Stomach (tissue), 9 donors: ENCODE results near the gene DLG2. TPM values are rescaled to one million over a fixed set of nuclear protein-coding genes. Genes with fewer than 3 reads are reported as not detected.

Source experiments
- DNase-seq, 2 donors: peaks; one replicate each; pipeline versions ENCODE4 v3.0.0 to v3.0.0-alpha.2; 2013 to 2019
- H3K27ac ChIP-seq, 5 donors: fragments of 200-600 bp in 4 of 5; sonication (generic) in 4 of 5; one replicate each; pipeline ENCODE4 v1.5.1; 2013 to 2019; ENCODE audit warnings: mild to moderate bottlenecking in 1 of 5, moderate library complexity in 1 of 5
- H3K27me3 ChIP-seq, 3 donors: fragments of 200-600 bp; sonication (generic); one replicate each; pipeline ENCODE4 v1.5.1; 2017 to 2019; ENCODE audit warnings: mixed run types in 1 of 3
- H3K36me3 ChIP-seq, 4 donors: fragments of 200-600 bp; sonication (generic); 1 replicate in 3 of 4; 2 replicates in 1 of 4; pipeline ENCODE4 v1.5.1; 2016 to 2019
- H3K4me1 ChIP-seq, 4 donors: fragments of 200-600 bp; sonication (generic); one replicate each; pipeline ENCODE4 v1.5.1; 2016 to 2019
- H3K4me3 ChIP-seq, 4 donors: fragments of 200-600 bp; sonication (generic) in 3 of 4; one replicate each; pipeline ENCODE4 v1.5.1; 2016 to 2019; ENCODE audit warnings: mild to moderate bottlenecking in 1 of 4
- H3K9me3 ChIP-seq, 4 donors: fragments of 200-600 bp; sonication (generic); one replicate each; pipeline ENCODE4 v1.5.1; 2016 to 2019
- EP300 ChIP-seq: sonication (generic); formaldehyde crosslinking; IDR thresholded peaks from one replicate; pipeline ENCODE4 v1.6.1; 2017; ENCODE audit warnings: antibody characterized with exemption
- POLR2A ChIP-seq, 4 donors: fragments of 450-650 bp; IDR thresholded peaks; one replicate each; pipeline ENCODE4 v1.6.1; 2016; ENCODE audit warnings: antibody characterized with exemption in 4 of 4, control low read depth in 2 of 4, mild to moderate bottlenecking in 1 of 4, moderate library complexity in 1 of 4
- POLR2AphosphoS5 ChIP-seq, 3 donors: sonication (generic); formaldehyde crosslinking; IDR thresholded peaks; one replicate each; pipeline ENCODE4 v1.6.1; 2016; ENCODE audit warnings: antibody characterized with exemption in 3 of 3
- WGBS, 5 donors: extraction: QIAGEN DNeasy Blood & Tissue Kit in 3 of 5; methylation state at CpG; one replicate each; pipeline versions ENCODE4 v1.1.5 to v1.1.7; 2013 to 2018; 5-methylcytosine and 5-hydroxymethylcytosine counted together
- intact Hi-C: fragments of 100-400 bp; cut with DNase I; formaldehyde crosslinking; loops from one replicate; pipeline ENCODE4 v1.15.1; 2023; ENCODE audit warnings: low total_unique reads
- polyA plus RNA-seq, 3 donors: library from polyadenylated mRNA; stranded (reverse); fragments of 200-250 nt; gene quantifications; one replicate each; pipeline ENCODE4 v1.2.3, GENCODE V29; 2013
- total RNA-seq, 5 donors: library from RNA; depleted of rRNA; stranded (reverse); fragments of >200 nt; gene quantifications; one replicate each; pipeline versions ENCODE4 v1.1.0 to v1.2.3, GENCODE V29; 2014 to 2016
- TF ChIP-seq, protein P1 (sequence below), 7 experiments: fragments of 450-650 bp in 4 of 7; fragments of 200-600 bp in 3 of 7; sonication (generic) in 3 of 7; IDR thresholded peaks; one replicate each; pipeline ENCODE4 v1.5.1; 2016 to 2019; ENCODE audit warnings: antibody characterized with exemption in 7 of 7, control low read depth in 2 of 7, mild to moderate bottlenecking in 1 of 7
- donor health status: healthy with polysubstance abuse.
- donor health status: Bipolar disorder and iron deficiency.
- donor health status: healthy.

Gene DLG2
- total and polyA plus RNA-seq, 8 donors = 1.3 to 19.1 (median 3.5) TPM

DNA sequence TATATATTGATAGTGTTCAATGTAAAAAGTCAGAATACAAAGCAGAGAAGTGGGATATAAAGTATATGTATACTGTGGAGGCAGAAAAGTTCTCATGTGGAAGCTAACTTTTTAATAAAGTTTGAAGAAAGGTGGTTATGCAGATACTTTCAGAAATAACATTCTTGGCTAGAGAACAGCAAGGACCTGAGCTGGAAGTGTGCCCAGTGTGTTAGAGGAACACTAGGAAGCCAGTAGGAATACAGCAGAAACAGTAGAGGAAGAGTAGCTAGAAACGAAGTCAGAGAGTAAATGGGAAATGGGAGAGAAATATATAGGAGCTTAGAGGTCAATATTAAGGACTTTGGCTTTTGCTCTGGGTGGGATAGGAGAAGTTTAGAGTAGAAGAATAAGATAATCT, 1876.1 kb downstream of the DLG2 start:
- H3K36me3 ChIP-seq = no peaks in the 10 kb centered on the region
- no peaks in the 10 kb centered on the region for H3K27me3 ChIP-seq
- no peak overlapping the region for H3K27ac ChIP-seq
- H3K4me1 ChIP-seq = no peaks in the 10 kb centered on the region
- intact Hi-C loops = no loop called here
- no peak for TF ChIP-seq POLR2A (IDR thresholded peaks at IDR 0.05)
- TF ChIP-seq, protein P1, sequence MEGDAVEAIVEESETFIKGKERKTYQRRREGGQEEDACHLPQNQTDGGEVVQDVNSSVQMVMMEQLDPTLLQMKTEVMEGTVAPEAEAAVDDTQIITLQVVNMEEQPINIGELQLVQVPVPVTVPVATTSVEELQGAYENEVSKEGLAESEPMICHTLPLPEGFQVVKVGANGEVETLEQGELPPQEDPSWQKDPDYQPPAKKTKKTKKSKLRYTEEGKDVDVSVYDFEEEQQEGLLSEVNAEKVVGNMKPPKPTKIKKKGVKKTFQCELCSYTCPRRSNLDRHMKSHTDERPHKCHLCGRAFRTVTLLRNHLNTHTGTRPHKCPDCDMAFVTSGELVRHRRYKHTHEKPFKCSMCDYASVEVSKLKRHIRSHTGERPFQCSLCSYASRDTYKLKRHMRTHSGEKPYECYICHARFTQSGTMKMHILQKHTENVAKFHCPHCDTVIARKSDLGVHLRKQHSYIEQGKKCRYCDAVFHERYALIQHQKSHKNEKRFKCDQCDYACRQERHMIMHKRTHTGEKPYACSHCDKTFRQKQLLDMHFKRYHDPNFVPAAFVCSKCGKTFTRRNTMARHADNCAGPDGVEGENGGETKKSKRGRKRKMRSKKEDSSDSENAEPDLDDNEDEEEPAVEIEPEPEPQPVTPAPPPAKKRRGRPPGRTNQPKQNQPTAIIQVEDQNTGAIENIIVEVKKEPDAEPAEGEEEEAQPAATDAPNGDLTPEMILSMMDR (IDR thresholded peaks at IDR 0.05) = no peak
- TF ChIP-seq POLR2AphosphoS5 (IDR thresholded peaks at IDR 0.05) = no peak
- no peak for TF ChIP-seq EP300
- no peaks in the 10 kb centered on the region for H3K9me3 ChIP-seq
- no peak for DNase-seq
- no peak overlapping the region for H3K4me3 ChIP-seq
- WGBS, 5 donors = 47 to 64% (median 52%) methylated on average over 1 of the region's 1 CpG

DNA sequence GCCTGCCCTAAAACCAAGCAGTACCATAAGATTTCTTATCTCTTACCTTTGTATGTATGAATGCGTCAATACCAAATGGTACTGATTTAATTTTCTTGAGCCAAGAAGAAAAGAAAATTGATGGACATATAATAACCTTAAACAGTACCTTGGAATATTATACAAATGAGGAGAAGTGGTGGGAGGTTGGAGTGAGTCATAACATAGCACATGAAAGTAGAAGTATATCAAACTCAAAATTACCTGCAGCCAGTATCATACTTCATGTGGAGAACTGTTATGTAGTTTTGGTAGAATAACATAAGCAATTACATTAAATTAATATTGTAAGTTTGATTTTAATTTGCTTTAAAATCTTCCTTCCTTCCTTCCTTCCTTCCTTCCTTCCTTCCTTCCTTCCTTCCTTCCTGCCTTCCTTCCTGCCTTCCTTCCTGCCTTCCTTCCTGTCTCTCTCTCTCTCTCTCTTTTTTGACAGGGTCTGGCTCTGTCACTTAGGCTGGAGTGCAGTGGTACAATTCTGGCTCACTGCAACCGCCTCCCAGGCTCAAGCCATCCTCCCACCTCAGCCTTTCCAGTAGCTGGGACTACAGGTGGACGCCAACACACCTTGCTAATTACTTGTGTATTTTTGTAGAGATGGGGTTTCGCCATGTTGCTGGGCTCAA, 1880.1 kb downstream of the DLG2 start:
- Histone ChIP-seq H3K27ac (no peak overlapping the region), H3K4me1 (no peaks in the 10 kb centered on the region), H3K4me3 (no peak overlapping the region), H3K27me3 (no peaks in the 10 kb centered on the region), H3K36me3 (no peaks in the 10 kb centered on the region), H3K9me3 (peaks cover 0 to 9% (median 9%) of the 10 kb centered on the region in 4 donors)
- DNase-seq = no peak
- WGBS, 5 donors = 77 to 86% (median 80%) methylated on average over 4 of the region's 4 CpGs
- intact Hi-C loops = no loop called here
- TF ChIP-seq, protein P1 (IDR thresholded peaks at IDR 0.05) = no peak
- TF ChIP-seq POLR2AphosphoS5 (IDR thresholded peaks at IDR 0.05) (no peak), EP300 (no peak), POLR2A (IDR thresholded peaks at IDR 0.05) (no peak)

DNA sequence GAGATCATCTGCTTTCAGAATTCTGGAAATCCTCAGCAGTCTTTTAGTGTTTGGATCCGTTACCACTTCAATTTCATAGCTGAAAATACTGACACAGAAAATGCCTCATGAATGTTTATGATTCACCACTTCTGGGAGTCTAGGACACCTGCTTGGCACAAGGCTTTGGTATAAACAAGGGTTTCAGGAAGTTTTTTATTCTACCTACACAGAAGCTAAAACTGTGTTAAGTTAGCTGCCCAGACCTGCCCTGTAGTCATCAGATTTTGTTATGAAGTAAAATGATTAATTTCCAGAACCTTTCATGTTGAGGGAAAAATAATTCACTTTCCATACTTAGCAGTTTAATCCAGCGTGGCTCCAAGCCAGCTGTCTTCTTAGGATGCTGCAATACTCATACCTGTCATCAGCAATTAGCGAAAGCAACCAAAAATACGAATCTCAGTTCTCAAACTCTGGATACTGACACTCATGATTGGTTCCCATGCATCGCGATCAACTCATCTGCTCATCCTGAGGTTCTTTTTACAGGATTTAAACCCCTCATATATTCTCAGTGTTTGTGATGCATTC, 1882.4 kb downstream of the DLG2 start:
- H3K36me3 ChIP-seq = no peaks in the 10 kb centered on the region
- intact Hi-C loops = no loop called here
- peaks cover 0 to 9% (median 9%) of the 10 kb centered on the region in 4 donors for H3K9me3 ChIP-seq
- no peaks in the 10 kb centered on the region for H3K27me3 ChIP-seq
- H3K4me3 ChIP-seq = no peak overlapping the region
- TF ChIP-seq POLR2AphosphoS5 (IDR thresholded peaks at IDR 0.05) (no peak), EP300 (no peak), POLR2A (IDR thresholded peaks at IDR 0.05) (no peak)
- TF ChIP-seq, protein P1 (IDR thresholded peaks at IDR 0.05) = no peak
- DNase-seq = no peak
- H3K27ac ChIP-seq = no peak overlapping the region
- 76 to 89% (median 82%) methylated on average over 6 of the region's 6 CpGs for WGBS, 5 donors
- no peaks in the 10 kb centered on the region for H3K4me1 ChIP-seq

DNA sequence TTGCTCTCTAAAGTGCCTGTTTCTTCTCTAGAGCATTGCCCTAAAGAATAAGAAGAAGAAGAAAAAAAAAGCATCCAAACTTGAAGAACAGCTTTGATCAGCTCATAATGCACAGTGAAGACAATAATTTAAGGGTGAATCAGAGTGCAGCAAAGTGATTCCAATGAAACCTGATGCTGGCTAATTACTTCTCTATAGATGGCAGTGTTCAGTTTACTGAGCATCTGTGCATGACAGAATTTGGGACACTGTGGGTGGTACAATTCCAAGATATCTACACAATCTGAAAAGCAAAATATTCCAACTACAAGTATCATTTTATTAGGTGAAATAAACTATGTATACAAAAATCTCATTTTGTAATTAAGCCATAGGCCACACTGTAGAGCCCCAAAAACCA, 1890.5 kb downstream of the DLG2 start:
- intact Hi-C loops = no loop called here
- no peaks in the 10 kb centered on the region for H3K36me3 ChIP-seq

More for the DNA sequence above, 1890.5 kb downstream of the DLG2 start:
- no peak for DNase-seq
- H3K4me3 ChIP-seq = no peak overlapping the region
- no peaks in the 10 kb centered on the region for H3K9me3 ChIP-seq
- H3K27ac ChIP-seq = no peak overlapping the region
- H3K27me3 ChIP-seq = no peaks in the 10 kb centered on the region
- no peak for TF ChIP-seq POLR2A (IDR thresholded peaks at IDR 0.05)
- TF ChIP-seq, protein P1 (IDR thresholded peaks at IDR 0.05) = no peak
- no peak for TF ChIP-seq EP300
- no peak for TF ChIP-seq POLR2AphosphoS5 (IDR thresholded peaks at IDR 0.05)
- H3K4me1 ChIP-seq = no peaks in the 10 kb centered on the region
